AG08396 (cell line): ENCODE measurements around the gene TAF12.
"Not testable (repeated sequence)": the region's sequence is repeated elsewhere in the genome, so short reads cannot be mapped to it uniquely, and the experiment has no call there.

ENCODE experiments used
- DNase-seq: peaks from one replicate; pipeline ENCODE4 v3.0.0; 2012; ENCODE audit warnings: low spot score, mixed read lengths

Gene TAF12

DNA sequence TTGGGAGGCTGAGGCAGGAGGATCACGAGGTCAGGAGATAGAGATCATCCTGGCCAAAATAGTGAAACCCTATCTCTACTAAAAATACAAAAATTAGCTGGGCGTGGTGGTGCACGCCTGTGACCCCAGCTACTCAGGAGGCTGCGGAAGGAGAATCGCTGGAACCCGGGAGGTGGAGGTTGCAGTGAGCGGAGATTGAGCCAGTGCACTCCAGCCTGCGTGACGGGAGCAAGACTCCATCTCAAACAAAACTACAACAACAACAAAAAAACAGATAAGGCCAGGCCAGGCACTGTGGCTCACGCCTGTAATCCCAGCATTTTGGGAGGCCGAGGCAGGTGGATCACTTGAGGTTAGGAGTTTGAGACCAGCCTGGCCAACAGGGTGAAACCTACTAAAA lies 2.5 kb upstream of the TAF12 start:
- DNase-seq = not testable (repeated sequence)

DNA sequence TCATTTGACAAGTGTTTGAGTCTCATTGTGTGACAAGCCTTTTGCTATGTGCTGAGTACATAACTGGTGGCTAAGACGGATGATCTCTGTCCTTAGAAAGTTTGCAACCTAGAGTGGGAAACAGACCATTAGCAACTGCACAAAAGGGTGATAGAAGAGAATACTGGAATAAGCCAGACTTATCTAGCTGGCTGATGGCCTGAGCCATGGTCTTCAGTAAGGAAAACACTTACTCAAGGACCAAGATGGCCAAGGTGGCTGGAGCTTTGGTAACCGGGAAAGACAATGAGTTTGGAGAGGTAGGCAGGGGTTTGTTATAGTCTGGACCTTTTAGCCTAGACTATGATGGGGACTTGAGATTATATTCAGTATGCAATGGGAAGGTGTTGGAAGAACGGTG lies 1.6 kb upstream of the TAF12 start:
- DNase-seq = no peak

DNA sequence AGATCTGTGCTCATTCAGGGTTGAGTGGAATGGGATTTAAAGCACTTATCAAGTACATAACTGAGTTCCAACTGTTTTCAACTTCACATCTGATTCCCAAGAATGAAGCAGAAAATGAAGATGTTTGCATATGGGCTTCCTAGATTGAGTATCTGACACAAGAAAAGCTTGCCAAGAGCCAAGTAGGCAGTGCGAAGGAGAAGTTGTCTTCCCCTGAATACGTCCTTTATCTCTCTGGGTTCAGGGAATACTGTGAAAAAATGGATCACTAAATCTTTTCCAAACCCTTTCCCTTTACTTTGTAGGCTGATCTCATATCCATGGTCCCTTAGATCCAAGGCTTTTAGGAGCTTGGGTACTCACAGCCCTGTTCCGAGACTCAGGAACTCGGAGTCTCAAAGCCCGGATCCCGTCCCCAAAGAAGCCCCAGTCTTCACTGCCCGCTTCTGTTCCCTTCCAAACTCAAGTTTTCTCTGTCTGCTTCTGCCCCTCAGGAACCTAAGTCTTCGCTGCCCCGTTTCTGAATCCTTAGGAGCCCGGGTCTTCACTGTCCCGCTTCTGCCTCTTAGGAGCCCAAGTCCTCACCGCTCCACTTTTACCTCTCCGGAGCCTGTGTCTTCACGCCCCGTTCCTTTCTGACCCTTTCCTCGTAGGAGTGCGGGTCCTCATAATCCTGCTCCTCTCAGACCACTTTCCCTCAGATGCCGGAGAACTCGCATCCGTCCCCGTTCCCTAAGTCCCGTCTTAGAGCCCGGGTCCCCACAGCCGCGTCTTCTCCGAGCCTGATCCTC lies 616 bp downstream of the TAF12 start:
- DNase-seq = peak; percentile 41

DNA sequence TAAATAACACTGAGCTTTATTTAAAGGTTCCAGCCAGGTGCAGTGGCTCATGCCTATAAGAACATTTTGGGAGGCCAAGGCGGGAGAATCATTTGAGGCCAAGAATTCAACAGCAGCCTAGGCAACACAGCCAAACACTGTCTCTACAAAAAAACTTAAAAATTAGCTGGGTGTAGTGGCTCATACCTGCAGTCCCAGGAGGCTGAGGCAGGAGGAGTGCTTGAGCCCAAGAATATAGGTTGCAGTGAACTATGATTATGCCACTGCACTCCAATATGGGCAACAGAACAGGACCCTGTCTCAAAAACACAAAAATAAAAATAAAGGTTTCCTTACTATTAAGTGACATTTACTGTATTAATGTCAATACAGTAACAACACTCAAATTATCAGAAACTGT lies 2.1 kb downstream of the TAF12 start:
- no peak for DNase-seq

DNA sequence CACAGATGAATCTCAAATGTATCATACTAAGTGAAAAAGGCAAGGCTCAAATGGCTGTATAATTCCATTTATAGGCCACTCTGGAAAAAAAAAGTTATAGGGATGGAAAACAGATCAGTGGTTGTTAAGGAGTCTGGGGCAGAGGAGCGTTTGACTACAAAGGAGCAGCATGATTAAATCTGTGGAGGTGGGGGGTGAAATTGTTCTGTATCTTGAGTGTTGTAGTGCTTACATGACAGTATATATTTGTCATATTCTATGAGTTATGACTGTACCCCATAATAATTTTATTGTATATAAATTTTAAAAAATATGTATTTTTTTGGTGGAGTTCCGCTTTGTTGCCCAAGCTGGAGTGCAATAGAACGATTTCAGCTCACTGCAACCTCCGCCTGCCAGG lies 10.3 kb downstream of the TAF12 start:
- DNase-seq = no peak

DNA sequence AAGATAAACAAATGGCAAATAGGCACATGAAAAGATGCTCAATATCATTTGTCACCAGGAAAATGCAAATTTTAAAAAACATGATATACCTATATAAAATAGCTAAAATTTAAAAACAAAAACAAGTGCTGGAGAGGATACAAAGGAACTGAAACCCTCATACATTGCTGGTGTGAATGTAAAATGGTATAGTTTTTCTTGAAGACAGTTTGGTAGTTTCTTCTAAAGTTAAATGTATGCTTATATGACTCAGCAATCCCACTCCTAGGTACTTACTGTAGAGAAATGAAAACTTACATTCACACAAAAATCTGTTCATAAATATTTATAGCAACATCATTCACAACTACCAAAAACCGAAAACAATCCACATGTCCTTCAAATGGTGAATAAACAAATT lies 11.2 kb downstream of the TAF12 start:
- no peak for DNase-seq

DNA sequence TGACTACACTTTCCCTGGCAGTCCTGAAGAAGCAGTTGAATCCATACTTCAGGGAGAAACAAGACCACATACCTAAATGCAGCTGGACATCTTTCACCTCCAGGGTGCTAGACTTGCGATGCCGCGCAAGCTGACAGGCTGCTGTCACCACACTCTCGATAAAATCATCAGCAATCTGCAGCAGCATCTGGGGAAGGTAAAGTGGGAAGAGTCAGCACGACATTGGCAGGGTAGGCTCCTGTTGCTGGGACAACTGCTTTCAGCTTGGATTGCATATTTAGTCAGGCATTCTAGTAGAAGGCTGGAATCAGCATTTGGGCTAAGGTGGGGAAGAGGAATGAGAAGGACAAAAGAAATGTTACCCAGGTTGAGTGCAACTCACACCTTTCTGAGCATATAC lies 29.7 kb downstream of the TAF12 start:
- DNase-seq = no peak

DNA sequence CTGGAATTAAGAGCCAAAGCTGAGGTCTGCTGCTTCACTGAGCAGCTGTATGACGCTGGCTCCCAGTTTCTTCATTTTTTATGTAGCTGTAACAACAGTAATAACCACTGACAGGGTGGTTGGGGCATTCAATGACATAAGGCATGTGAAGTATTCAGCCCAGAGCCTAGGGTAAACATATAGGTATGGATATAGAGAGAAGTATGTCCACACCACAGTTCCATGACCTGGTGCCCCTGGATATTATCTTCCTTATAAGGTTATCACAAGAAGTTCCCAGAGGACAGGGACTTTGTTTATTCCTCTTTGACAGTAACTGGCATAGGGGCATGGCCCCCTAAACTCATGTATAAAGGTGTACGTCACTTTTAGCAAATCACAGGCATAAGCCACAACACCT lies 36.1 kb downstream of the TAF12 start:
- DNase-seq = no peak

DNA sequence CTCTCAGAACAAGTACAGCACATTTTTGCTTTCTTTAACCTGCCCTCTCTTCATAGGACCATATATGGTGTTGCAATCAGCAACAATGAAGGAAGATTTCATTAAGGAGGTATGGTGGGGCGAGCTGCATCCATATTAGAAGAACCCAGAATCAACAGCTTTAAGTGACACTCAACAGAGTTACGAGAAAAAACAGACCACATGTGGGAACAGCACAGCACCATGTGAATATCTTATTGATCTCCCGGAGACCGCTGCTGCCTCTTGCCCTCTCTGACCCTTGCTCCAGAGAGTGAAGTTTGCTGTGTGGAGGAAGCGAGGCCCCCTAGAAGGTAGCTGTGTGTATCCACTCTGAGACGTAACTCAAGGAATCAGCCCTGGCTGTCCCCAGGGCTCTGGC lies 37.9 kb downstream of the TAF12 start:
- no peak for DNase-seq

DNA sequence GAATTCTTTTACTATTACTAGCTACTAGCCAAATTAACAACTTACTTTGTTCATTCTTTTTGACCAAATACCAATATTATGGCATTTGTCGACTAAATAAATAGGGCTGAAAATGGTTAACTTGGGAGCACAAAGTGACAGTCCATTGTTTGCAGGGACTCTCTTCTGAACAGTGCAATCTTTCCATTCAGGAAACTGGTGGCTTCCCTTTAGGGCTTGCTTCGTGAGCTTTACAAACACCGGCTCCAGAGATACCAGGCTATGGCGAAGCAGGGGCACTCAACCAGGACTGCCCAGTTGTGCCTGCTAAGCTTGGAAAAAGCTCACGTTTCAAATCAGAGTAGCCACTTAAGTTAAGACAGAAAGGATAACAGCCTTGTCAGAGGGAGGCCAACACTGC lies 38.5 kb downstream of the TAF12 start:
- no peak for DNase-seq

DNA sequence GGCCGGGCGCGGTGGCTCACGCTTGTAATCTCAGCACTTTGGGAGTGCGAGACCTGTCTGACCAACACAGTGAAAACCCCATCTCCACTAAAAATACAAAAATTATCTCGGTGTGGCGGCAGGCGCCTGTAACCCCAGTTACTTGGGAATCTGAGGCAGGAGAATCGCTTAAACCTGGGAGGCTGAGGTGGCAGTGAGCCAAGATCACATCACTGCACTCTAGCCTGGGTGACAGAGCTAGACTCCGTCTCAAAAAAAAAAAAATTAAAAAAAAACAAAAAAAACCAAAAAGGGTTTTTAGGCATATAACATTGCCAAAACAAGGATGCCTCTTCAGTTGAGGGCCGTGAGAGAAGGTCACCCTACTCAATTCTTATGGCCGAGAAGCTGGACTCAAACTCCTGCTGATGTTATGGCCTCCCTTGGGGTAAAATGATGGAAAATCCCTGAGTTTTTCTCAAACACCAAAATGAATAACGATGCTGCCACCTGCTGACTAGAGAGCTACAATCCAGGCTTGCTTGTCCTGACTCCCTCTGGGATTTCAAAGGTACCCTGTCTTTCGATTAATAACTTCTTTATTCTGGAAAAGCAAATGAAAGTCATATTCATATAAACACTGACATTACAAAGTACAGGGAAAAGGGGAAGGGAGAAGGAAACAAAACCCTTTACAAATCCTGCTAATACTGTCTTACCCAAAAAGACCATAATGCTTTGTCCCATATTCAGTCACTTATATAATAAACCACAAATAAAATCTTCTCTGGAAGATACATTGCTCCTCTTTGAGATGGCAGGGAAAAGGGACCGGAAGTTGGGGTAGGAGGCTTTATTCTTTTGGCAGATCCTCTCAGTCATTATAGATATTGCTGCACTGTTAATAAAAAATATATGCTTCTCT lies 40.1 kb downstream of the TAF12 start:
- peak; percentile 76 for DNase-seq

DNA sequence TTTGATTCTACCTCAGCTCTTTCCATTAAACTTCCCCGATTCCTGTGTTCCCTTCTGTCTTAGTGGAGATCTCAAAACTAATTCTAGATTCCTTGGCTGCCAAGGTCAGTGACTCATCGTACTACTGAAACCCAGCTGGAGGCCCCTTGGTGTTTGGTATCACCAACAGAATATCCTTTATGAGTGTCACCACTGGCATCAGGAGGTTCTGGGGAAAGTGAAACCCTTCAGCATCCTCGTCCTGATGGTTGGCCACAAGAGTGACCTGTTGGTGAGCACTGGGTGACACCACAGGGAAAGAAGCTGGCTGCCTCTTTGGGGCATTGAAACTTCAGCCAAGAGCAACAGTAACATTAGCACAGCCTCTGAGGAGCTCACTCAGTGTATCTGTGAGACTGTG lies 41.2 kb downstream of the TAF12 start:
- peak; percentile 90 for DNase-seq

DNA sequence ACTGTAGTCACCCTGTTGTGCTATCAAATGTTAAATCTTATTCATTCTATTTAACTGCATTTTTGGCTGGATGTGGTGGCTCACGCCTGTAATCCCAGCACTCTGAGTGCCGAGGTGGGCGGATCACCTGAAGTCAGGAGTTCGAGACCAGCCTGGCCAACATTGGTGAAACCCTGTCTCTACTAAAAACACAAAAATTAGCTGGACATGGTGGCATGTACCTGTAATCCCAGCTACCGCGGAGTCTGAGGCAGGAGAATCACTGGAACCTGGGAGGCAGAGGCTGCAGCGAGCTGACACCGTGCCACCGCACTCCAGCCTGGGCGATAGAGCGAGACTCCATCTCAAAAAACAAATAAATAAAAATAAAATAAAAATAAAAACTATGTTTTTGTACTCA lies 46.6 kb downstream of the TAF12 start:
- DNase-seq = not testable (repeated sequence)

DNA sequence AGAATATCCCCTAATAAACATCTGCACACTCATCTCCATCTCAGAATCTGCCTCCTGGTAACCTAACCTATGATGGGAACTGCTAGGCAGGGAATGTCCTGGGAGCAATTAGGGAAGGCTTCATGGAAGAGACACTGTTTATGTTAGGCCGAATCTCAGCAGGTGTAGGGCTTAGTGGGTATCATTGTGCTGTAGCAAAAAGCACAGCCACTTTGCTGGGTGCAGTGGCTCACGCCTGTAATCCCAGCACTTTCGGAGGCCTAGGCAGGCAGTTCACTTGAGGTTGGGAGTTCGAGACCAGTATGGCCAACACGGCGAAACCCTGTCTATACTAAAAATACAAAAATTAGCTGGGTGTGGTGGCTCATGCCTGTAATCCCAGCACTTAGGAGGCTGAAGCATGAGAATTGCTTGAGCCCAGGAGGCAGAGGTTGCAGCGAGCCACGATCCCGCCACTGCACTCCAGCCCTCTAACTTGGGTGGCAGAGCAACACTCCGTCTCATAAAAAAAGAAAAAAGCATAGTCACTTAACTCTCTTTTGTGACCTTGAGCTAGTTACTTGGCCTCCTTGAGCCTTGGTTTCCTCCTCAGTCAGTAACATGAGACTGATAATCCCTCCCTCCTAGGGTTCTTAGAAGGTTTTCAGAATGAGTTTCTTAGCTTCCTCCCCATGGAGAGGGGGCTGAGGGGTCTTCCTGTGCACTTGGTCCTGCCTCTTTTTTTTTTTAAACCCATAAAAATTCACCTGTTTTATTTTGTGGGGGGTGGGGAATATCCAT lies 47.3 kb downstream of the TAF12 start:
- DNase-seq = no peak

DNA sequence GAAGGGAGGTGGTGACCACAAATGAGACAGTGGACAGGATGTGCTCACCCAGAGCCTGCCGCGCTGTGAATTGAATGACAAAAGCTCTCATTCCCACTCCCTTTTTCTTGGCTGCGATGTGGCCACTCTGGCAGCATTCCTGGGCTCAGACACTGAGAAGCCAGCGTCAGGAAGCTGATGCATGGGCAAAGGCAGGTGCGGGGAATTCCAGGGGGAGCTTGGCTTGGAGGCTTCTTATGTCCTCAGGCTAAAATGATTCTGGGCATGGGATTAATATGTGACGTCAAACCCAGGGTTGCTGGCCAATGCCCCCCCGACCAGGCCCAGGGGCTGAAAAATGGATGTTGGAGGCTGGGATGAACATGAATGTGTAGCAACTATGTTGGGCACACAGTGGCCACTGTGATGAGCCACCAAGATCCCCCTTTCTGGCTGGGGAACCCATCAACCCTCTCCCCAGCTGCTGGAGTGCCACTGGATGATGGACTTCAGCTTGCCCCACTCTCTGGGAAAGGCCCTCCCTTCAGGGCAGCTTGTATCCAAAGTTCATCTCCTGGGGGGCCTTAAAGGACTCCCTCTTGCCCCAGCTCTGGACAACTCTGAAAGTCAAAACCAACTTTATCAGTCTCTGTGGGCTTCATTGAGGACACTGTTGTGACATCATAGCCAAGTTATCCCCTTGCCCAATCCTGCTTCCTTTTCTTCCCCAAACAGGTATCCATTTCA lies 48.0 kb downstream of the TAF12 start:
- not testable (repeated sequence) for DNase-seq

DNA sequence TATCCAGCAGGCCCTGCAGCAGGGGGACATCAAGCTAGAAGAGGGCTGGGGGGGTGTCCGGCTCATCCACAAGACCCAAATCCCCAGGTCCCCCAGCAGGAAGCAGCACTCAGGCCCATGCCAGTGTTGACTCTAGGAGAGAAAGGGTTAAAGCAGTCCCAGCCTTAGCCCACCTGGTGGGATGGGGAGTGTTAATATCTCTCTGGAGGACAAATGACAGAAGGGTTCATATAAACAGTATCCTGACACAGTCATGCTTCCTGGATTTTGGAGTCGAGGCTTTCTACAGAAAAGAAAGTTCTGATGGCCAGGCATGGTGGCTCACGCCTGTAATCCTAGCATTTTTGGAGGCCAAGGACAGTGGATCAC lies 48.9 kb downstream of the TAF12 start:
- not testable (repeated sequence) for DNase-seq

DNA sequence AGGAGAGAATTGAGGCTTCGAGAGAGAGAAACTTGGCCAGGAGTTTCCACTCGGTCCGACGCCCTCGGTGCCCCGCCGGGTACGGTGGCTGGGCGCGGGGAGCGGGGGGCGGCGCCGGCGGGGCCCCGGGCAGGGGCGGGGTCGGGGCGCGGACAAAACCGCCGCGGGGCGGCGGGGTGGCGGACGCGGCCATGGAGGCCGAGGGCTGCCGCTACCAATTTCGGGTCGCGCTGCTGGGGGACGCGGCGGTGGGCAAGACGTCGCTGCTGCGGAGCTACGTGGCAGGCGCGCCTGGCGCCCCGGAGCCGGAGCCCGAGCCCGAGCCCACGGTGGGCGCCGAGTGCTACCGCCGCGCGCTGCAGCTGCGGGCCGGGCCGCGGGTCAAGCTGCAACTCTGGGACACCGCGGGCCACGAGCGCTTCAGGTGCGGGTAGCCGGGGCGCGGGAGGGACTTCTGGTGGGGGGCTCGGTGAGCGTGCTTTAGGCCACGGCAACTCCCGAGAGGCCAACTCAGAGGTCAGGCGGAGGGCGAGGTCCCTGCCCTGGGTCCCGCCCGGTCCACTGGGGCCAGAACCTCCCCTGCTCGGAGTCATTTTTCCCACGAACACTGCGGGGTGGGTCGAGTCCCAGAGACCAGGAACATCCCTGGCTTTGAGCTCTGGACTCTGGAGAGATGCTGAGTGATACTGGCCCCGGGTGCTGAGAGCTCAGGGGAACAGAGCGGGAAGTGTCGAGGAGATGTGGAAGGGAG lies 50.4 kb downstream of the TAF12 start:
- peak; percentile 66 for DNase-seq

DNA sequence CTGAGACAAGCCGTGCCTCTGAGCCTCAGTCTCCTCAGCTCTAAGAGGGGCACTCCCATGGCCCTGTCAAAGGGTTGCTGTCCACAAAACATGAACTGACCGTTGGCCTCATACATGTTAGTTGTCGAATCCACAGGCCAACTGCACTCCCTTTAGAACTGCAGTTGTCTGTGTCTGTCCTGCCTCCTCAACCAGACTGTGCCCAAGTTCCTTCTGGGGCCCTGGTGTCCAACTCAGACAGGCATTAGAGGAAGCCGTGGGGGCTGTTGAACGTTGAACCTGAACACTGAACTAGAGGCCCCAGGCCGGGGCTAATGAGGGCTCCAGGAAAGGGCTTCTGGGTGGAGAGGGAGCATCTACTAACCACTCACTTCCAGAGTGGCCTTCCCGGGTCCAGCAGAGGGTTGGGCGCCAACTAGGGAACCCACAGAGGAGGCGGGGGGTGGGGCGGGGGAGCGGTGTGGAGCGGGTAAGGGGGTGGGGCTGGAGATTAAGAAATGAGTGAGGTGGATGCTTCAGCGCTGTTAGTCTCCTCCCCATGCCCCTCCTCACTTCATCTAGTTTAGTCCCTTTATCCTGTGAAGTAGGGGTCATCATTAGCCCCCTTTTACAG lies 51.1 kb downstream of the TAF12 start, which contains the start of gene RAB42:
Gene RAB42, plus strand, starts transcription at position 558 of the 613 bp plus-strand sequence. CDS start 247 bp downstream, outside the sequence.
- peak; percentile 49 for DNase-seq

DNA sequence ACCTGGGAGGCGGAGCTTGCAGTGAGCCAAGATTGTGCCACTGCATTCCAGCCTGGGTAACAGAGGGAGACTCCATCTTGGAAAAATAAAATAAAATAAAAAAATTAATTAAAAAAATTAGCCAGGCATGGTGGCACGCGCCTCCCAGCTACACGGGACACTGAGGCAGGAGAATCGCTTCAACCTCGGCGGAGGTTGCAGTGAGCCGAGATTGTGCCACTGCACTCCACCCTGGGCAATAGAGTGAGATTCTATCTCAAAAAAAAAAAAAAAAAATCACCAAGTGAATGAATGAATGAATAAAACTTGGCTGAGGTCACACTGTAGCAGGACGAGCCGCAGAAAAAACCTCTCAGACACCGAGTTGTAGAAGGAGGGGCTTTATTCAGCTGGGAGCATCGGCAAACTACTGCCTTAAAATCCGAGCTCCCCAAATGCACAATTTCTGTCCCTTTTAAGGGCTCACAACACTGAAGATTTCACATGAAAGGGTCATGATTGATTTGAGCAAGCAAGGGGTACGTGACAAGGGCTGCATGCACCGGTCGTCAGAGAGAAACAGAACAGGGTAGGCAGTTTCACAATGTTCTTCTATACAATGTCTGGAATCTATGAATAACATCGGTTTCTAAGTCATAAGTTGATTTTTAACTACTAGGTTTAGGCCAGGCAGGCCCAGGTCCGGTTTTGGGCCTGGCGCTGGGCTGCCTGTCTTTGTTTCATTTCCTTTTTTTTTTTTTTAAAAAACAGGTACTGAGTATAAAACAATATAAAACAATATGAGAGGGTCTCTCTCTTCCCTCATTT lies 56.1 kb downstream of the TAF12 start:
- DNase-seq = not testable (repeated sequence)

DNA sequence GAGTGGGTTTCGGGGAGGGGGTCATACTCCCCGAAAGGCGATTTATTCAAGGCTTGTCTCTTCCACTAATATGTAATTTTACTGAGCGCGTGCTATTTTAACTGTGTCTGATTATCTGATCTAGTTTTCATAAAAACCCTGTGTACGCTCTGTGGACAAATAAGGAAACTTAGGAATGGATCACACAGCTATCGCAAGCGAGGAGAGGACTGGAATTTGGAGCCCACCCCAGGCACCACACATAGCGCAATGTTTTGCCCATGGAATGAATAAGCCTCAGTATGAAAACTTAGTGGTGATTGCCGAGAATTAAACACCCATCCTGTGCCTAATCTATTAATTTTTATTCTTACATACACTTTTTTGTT lies 60.6 kb downstream of the TAF12 start:
- DNase-seq = peak; percentile 34
